ENCODE measurements around the gene TLR5.

DNA sequence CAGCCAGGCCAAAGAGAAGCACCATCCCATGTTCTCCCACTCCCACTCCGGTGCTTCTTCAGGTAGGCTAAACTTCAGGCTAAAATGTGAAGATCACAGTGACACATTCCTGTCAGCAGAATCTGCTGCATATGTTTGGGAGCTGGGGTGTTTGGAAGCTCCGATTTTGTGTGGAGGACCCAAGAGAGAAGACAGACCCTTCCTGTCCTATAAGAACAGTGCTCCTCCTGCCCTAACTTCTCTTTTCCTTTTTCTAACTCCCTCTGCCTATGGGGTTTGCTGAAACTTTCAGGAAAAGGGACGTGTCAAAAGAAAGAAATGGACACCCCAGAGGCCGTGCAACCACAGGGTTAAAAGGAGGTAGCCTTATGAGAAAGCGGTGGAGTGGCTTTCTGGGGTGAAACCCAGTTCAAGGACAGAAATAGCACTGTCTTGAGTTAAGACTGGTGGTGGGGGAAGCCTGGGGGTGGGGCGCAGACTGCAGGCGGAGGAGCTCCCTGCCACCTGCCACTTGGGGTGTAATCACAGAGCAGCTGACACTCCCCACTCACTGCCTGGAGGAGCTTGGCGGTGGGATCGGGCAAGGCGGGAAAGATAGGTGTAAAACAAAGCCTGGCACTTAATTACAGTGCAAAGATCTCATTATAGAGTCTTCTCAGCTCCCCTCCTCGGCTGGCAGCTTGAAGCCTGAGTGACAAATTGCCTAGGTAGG lies 645 bp upstream of the TLR5 start:
- TF ChIP-seq, protein P1, sequence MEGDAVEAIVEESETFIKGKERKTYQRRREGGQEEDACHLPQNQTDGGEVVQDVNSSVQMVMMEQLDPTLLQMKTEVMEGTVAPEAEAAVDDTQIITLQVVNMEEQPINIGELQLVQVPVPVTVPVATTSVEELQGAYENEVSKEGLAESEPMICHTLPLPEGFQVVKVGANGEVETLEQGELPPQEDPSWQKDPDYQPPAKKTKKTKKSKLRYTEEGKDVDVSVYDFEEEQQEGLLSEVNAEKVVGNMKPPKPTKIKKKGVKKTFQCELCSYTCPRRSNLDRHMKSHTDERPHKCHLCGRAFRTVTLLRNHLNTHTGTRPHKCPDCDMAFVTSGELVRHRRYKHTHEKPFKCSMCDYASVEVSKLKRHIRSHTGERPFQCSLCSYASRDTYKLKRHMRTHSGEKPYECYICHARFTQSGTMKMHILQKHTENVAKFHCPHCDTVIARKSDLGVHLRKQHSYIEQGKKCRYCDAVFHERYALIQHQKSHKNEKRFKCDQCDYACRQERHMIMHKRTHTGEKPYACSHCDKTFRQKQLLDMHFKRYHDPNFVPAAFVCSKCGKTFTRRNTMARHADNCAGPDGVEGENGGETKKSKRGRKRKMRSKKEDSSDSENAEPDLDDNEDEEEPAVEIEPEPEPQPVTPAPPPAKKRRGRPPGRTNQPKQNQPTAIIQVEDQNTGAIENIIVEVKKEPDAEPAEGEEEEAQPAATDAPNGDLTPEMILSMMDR (IDR thresholded peaks at IDR 0.05) = no peak
- no peak for TF ChIP-seq POLR2A (IDR thresholded peaks at IDR 0.05)

All from heart left ventricle (tissue), 13 donors.